BLaER1 (cell line): ENCODE results near the gene EPHB3.

Source experiments
- H3K27ac ChIP-seq: shearing (Covaris generic); formaldehyde crosslinking; 2 replicates; pipeline ENCODE4 v1.8.1; 2022
- H3K27me3 ChIP-seq: shearing (Covaris generic); formaldehyde crosslinking; 2 replicates; pipeline ENCODE4 v1.8.1; 2022
- H3K36me3 ChIP-seq: shearing (Covaris generic); formaldehyde crosslinking; 2 replicates; pipeline ENCODE4 v1.8.1; 2022
- H3K4me1 ChIP-seq: shearing (Covaris generic); formaldehyde crosslinking; 2 replicates; pipeline ENCODE4 v1.8.1; 2022
- H3K4me2 ChIP-seq: shearing (Covaris generic); formaldehyde crosslinking; 2 replicates; pipeline ENCODE4 v1.8.1; 2022
- H3K4me3 ChIP-seq: shearing (Covaris generic); formaldehyde crosslinking; 2 replicates; pipeline ENCODE4 v1.8.1; 2022
- H3K9ac ChIP-seq: shearing (Covaris generic); formaldehyde crosslinking; 2 replicates; pipeline ENCODE4 v1.8.1; 2022
- H3K9me3 ChIP-seq: shearing (Covaris generic); formaldehyde crosslinking; 2 replicates; pipeline ENCODE4 v1.8.1; 2022
- H4K20me1 ChIP-seq: shearing (Covaris generic); formaldehyde crosslinking; 2 replicates; pipeline ENCODE4 v1.8.1; 2022
- Cebpa-rat ChIP-seq: shearing (Covaris generic); IDR thresholded peaks from 2 replicates; pipeline ENCODE4 v1.8.1; 2022

Gene EPHB3

GRCh38 chr3:184578822-184579221 is 17.2 kb downstream of the EPHB3 start:
- no peak for TF ChIP-seq Cebpa-rat
- Histone ChIP-seq H4K20me1 (no peaks in the 10 kb centered on the region), H3K4me1 (peaks cover 33% of the 10 kb centered on the region), H3K9ac (no peak overlapping the region), H3K4me2 (no peak overlapping the region), H3K36me3 (no peaks in the 10 kb centered on the region; the same call in 1 of the 2 replicates), H3K27ac (no peak overlapping the region), H3K27me3 (peaks cover 8% of the 10 kb centered on the region; the same call in 1 of the 2 replicates), H3K9me3 (no peaks in the 10 kb centered on the region), H3K4me3 (no peak overlapping the region)

GRCh38 chr3:184579513-184579912 is 17.9 kb downstream of the EPHB3 start:
- peaks cover 15% of the 10 kb centered on the region; the same call in 1 of the 2 replicates for H3K27me3 ChIP-seq
- H3K9me3 ChIP-seq, result no peaks in the 10 kb centered on the region
- no peak overlapping the region for H3K27ac ChIP-seq
- no peaks in the 10 kb centered on the region; the same call in 1 of the 2 replicates for H3K36me3 ChIP-seq
- H3K4me1 ChIP-seq, result peaks cover 33% of the 10 kb centered on the region
- TF ChIP-seq Cebpa-rat, result no peak
- no peak overlapping the region for H3K4me3 ChIP-seq
- H4K20me1 ChIP-seq, result no peaks in the 10 kb centered on the region
- H3K9ac ChIP-seq, result no peak overlapping the region
- no peak overlapping the region for H3K4me2 ChIP-seq

GRCh38 chr3:184580376-184580775 is 18.8 kb downstream of the EPHB3 start:
- H4K20me1 ChIP-seq, result no peaks in the 10 kb centered on the region
- no peak overlapping the region for H3K4me2 ChIP-seq
- no peaks in the 10 kb centered on the region; the same call in 1 of the 2 replicates for H3K36me3 ChIP-seq
- no peak overlapping the region for H3K9ac ChIP-seq
- peaks cover 22% of the 10 kb centered on the region; the same call in 1 of the 2 replicates for H3K27me3 ChIP-seq
- no peak for TF ChIP-seq Cebpa-rat
- no peaks in the 10 kb centered on the region for H3K9me3 ChIP-seq
- H3K4me3 ChIP-seq, result no peak overlapping the region
- H3K27ac ChIP-seq, result no peak overlapping the region
- H3K4me1 ChIP-seq, result peaks cover 33% of the 10 kb centered on the region

GRCh38 chr3:184581331-184581855 is 19.8 kb downstream of the EPHB3 start:
- peaks cover 22% of the 10 kb centered on the region; the same call in 1 of the 2 replicates for H3K27me3 ChIP-seq
- TF ChIP-seq Cebpa-rat, result no peak
- peaks cover 33% of the 10 kb centered on the region for H3K4me1 ChIP-seq
- no peaks in the 10 kb centered on the region for H3K9me3 ChIP-seq
- H4K20me1 ChIP-seq, result no peaks in the 10 kb centered on the region
- no peak overlapping the region for H3K9ac ChIP-seq
- no peak overlapping the region for H3K4me2 ChIP-seq
- H3K27ac ChIP-seq, result no peak overlapping the region
- no peak overlapping the region for H3K4me3 ChIP-seq
- H3K36me3 ChIP-seq, result no peaks in the 10 kb centered on the region; the same call in 1 of the 2 replicates

GRCh38 chr3:184582646-184583577 is 21.3 kb downstream of the EPHB3 start:
- no peaks in the 10 kb centered on the region for H3K36me3 ChIP-seq
- TF ChIP-seq Cebpa-rat, result no peak
- H3K27me3 ChIP-seq, result peaks cover 22% of the 10 kb centered on the region; the same call in 1 of the 2 replicates
- no peaks in the 10 kb centered on the region for H3K9me3 ChIP-seq
- H3K4me2 ChIP-seq, result peak overlapping the region; percentile 96
- H4K20me1 ChIP-seq, result no peaks in the 10 kb centered on the region
- peak overlapping the region; percentile 73 for H3K4me3 ChIP-seq
- H3K4me1 ChIP-seq, result peaks cover 33% of the 10 kb centered on the region
- peak overlapping the region; percentile 87 for H3K27ac ChIP-seq
- H3K9ac ChIP-seq, result peak overlapping the region; percentile 88

GRCh38 chr3:184583578-184584451 is 22.2 kb downstream of the EPHB3 start:
- Histone ChIP-seq H3K27ac (peak overlapping the region; percentile 87), H3K9me3 (no peaks in the 10 kb centered on the region), H3K4me1 (peaks cover 33% of the 10 kb centered on the region), H3K4me3 (peak overlapping the region; percentile 73), H3K9ac (peak overlapping the region; percentile 88), H3K27me3 (peaks cover 22% of the 10 kb centered on the region; the same call in 1 of the 2 replicates), H3K4me2 (peak overlapping the region; percentile 96), H3K36me3 (no peaks in the 10 kb centered on the region), H4K20me1 (no peaks in the 10 kb centered on the region)
- no peak for TF ChIP-seq Cebpa-rat

GRCh38 chr3:184584464-184584891 is 22.9 kb downstream of the EPHB3 start:
- no peaks in the 10 kb centered on the region for H3K36me3 ChIP-seq
- H3K27ac ChIP-seq, result peak overlapping the region; percentile 87; the same call in 1 of the 2 replicates

GRCh38 chr3:184585545-184585944 is 24.0 kb downstream of the EPHB3 start:
- Histone ChIP-seq H3K9ac (no peak overlapping the region), H3K4me2 (no peak overlapping the region), H3K9me3 (no peaks in the 10 kb centered on the region), H3K4me3 (no peak overlapping the region), H4K20me1 (no peaks in the 10 kb centered on the region), H3K27ac (no peak overlapping the region), H3K27me3 (peaks cover 22% of the 10 kb centered on the region; the same call in 1 of the 2 replicates), H3K4me1 (peaks cover 37% of the 10 kb centered on the region), H3K36me3 (no peaks in the 10 kb centered on the region)
- no peak for TF ChIP-seq Cebpa-rat

More at GRCh38 chr3:184584464-184584891, 22.9 kb downstream of the EPHB3 start:
- Histone ChIP-seq H3K27me3 (peaks cover 22% of the 10 kb centered on the region; the same call in 1 of the 2 replicates), H3K4me1 (peaks cover 33% of the 10 kb centered on the region), H3K9me3 (no peaks in the 10 kb centered on the region), H3K9ac (no peak overlapping the region), H3K4me2 (peak overlapping the region; percentile 96), H3K4me3 (peak overlapping the region; percentile 73), H4K20me1 (no peaks in the 10 kb centered on the region)
- TF ChIP-seq Cebpa-rat, result no peak

- Histone ChIP-seq H3K36me3 (no peaks in the 10 kb centered on the region), H3K27ac (no peak overlapping the region), H3K4me2 (no peak overlapping the region), H3K27me3 (peaks cover 22% of the 10 kb centered on the region; the same call in 1 of the 2 replicates), H3K4me3 (no peak overlapping the region), H3K4me1 (peaks cover 46% of the 10 kb centered on the region), H4K20me1 (no peaks in the 10 kb centered on the region), H3K9me3 (no peaks in the 10 kb centered on the region), H3K9ac (no peak overlapping the region)
- no peak for TF ChIP-seq Cebpa-rat
Measured at GRCh38 chr3:184586851-184587250, 25.3 kb downstream of the EPHB3 start.
